Breast epithelium (tissue), 3 donors: ENCODE data around the gene TRIO.

Experiments used
- CTCF ChIP-seq, 3 donors: fragments of 450-650 bp; IDR thresholded peaks; one replicate each; pipeline ENCODE4 v1.5.1; 2016 to 2017; ENCODE audit warnings: antibody characterized with exemption in 3 of 3, mild to moderate bottlenecking in 3 of 3, moderate library complexity in 3 of 3
- POLR2A ChIP-seq: fragments of 450-650 bp; IDR thresholded peaks from one replicate; pipeline ENCODE4 v1.6.1; 2016; ENCODE audit warnings: antibody characterized with exemption, mild to moderate bottlenecking, moderate library complexity

DNA sequence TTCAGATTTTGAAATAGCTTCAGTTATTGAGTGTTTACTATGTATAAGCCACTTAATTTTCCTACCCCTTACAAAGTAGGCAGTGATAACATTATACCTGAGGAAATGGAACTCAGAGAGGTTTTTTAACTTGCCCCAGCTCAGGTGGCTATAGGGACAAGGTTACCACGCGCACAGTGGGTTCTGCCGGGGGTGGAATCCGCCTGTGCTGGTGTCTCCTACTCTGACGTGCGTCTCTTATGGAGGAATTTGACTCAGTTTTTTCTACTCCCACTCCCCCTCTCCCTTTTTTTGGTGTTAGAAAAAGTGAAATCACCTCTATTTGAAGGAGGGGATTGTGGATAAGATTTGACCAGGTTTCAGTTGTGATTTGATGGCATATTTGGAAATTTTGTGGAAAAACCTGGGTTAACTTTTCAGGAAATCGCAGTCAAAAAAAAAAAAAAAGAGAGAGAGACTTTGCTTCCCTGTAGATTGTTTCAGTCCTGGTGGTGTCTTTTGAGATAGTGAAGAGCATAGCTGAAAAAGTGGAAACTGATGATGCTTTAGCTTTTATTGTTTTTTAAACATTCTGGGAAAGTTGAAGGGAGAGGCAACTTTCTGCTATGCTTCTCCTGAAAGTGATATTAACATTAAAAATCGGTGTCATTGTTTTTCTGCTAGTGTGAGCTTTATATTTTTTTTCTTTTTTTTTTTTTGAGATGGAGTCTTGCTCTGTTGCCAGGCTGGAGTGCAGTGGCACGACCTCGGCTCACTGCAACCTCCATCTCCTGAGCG, 15.9 kb downstream of the TRIO start:
- TF ChIP-seq CTCF (IDR thresholded peaks at IDR 0.05), result no peak
- TF ChIP-seq POLR2A, result no peak
